Activated T-cell treated with anti-CD3 and anti-CD28 coated beads for 4 hours (primary cell): ENCODE results near the gene DCX.
"Not testable (repeated sequence)": the region's sequence is repeated elsewhere in the genome, so short reads cannot be mapped to it uniquely, and the experiment has no call there.

Source experiments
- DNase-seq: peaks from one replicate; pipeline ENCODE4 v3.0.0-alpha.2; 2020

The DCX gene

GRCh38 chrX:111365770-111366325, 46.1 kb downstream of the DCX start:
- DNase-seq: no peak

DNA sequence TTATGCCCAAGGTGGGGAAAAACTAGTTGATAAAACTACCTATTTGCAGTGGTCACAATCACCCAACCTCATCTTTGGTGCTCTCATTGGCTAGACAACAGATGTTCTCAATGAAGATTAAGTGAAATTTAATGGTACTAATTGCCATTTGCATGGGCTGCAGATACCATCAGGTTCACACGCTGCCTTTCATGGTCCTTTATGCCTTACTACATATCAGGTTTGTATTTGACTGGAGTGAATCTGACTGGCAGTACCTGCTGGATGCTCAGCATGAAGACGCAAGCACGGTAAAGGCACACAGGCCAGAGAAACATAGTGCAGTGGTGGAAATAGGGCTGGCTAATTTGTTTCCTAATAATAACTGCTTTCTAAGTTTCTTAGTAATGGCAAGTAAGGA, 48.3 kb downstream of the DCX start:
- no peak for DNase-seq

DNA sequence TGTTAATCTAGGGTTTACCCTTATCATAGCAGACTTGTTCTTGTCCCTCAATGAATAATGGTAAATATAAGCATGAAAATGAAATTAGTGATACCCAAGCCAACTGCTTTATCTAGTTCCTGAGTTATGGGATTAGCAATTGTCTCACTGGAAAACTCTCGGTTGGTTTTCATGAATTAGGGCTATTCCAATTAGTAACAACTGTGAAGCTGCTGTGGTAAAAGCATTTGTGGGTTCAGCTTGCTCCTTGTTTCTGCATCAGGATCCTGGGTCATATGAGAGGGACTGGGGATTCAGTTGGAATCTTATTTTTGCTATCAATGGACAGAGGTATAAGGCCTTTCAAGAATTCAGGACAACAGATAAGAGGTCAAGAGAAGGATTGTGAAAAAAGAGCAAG, 50.2 kb downstream of the DCX start:
- no peak for DNase-seq

- DNase-seq: no peak
Measured at GRCh38 chrX:111360839-111361238, 51.2 kb downstream of the DCX start.

DNA sequence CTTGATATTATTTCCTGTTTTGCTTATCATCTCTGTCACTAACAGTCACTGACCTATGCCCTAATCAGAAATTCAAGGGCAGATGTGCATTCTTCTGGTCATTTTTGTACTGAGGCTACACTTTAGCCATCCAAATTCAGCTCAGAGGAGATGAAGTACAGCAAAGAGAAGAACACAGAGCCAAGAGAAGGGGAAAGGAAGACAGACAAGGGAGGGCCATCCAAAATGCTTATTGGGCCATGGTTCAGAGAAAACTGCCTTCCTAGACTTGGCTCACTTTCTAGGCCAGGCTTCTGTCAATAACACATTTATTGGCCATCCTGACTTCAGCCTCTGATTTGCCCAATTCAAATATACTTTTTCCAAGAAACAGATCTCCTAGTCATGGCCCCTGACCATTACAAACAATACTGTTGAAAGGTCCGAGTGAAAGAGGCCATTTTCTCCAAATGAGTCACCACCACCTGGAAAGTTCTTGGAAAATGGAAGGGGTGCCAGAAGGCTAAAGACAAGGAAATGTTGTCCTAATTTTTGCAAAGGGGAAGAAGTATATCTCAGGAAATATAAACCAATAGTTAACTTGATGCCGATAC, 56.4 kb downstream of the DCX start:
- DNase-seq: no peak

DNA sequence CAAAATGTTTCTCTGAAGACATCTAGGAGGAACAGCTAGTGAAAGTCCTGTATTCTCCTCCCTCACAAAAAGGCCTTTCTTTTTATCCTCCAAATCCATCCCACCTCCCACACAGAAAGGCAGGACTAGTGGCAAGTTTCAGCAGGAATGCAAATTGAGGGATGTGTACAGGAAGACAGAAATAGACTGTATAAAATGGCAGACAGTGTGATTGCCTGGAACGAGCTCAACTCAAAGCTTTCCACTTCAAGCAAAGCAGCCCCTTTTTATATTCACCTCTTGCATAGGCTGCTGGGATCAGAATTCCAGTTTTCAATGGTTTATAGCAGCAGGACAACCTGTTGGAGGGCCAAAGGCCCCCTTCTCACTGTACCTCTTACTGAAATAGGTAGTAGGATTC, 57.5 kb downstream of the DCX start:
- DNase-seq: no peak

- DNase-seq: no peak
Measured at GRCh38 chrX:111353793-111354192, 58.2 kb downstream of the DCX start.

DNA sequence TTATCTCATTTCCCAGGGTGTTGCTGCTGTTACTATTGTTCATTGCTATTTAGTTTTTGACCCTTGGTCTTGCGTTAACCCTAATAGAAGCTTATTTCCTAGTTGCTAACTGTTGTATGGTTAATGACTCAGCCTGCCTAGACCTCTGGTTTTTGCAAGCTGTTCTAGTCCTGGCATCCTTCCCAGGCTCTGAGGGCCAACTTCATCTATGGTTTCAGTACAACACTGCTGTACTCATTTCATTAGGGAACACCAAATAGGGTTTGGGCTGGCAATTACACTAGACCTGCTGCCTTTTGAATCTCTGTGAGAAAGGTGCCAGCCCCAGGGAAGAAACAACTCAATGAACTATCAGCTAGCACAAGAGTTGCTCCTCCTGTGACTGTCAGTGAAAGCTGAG, 59.6 kb downstream of the DCX start:
- no peak for DNase-seq

- no peak for DNase-seq
Measured at GRCh38 chrX:111349934-111350333, 62.1 kb downstream of the DCX start.

DNA sequence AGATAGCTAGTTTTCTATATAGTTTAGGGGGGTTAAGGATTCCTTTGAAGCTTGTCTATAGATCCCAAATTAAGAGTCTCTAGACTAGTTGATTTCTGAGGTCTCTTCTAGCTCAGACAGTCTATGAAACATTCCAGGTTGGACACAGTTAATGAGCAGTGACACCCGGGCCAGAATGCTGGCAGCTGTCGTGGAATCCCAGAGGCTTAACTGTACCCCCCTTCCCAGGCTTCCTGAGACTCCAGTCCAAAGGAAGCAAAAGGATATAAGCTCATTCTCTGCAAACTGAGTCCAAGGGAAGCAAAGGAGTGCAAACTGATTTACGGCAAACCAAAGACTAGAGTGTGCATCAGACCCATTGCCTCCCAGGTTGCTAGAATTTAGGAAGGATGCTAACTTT, 62.9 kb downstream of the DCX start:
- no peak for DNase-seq

GRCh38 chrX:111348429-111348828, 63.6 kb downstream of the DCX start:
- DNase-seq: no peak

DNA sequence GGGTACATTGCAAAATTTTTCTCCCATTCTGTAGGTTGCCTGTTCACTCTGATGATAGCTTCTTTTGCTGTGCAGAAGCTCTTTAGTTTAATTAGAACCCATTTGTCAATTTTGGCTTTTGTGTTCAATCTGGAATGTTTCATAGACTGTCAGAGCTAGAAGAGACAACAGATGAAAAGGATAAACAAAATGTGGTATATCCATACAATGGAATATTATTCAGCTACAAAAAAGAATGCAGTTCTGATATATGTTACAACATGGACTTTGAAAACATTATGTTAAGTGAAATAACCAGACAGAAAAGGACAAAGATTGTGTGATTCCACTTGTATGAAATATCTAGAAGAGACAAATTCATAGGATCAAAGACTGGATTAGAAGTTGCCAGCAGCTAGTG, 65.8 kb downstream of the DCX start:
- DNase-seq: not testable (repeated sequence)

DNA sequence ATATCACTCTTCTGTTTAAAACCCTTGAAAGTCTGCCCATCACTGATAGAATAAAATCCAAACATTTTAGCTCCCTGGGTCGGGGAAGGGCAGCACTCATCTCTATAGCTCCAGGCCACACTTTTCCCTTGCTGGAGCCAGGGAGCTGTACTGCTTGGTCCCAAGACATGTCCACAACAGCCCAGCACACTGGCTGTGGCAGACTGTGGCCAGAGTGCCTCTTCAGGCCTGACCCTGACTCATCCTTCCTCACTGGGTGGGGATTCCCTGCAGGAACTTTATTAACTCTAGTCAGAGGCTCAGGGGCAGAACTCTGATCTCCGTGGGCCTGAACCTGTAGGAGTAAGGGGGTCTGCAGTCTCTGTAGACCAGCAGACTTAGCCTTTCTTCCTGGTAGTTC, 71.9 kb downstream of the DCX start:
- DNase-seq: no peak

GRCh38 chrX:111339212-111339611, 72.8 kb downstream of the DCX start:
- DNase-seq: no peak

GRCh38 chrX:111338095-111338698, 73.8 kb downstream of the DCX start:
- no peak for DNase-seq

GRCh38 chrX:111337067-111337637, 74.8 kb downstream of the DCX start:
- DNase-seq: no peak

GRCh38 chrX:111336141-111336540, 75.9 kb downstream of the DCX start:
- no peak for DNase-seq

DNA sequence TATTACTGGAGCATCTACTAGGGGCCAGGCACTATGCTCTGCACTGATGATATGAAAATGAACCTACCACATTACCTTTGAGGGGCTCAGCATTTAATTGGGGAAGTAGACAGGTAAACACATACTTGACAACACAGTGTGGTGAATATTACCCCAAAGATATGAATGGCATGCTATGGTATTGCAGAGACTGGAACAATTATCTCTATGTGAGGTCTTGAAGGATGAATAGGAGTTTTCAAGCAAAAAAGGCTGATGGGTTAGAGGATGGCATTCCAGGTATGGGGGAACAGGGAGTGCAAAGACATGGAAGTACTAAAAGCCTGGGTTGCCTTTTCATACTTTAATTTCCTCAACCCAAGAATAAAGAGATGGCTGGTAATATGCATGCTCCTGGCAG, 82.6 kb downstream of the DCX start:
- no peak for DNase-seq

- DNase-seq: no peak
Measured at GRCh38 chrX:111328858-111329257, 83.1 kb downstream of the DCX start.

DNA sequence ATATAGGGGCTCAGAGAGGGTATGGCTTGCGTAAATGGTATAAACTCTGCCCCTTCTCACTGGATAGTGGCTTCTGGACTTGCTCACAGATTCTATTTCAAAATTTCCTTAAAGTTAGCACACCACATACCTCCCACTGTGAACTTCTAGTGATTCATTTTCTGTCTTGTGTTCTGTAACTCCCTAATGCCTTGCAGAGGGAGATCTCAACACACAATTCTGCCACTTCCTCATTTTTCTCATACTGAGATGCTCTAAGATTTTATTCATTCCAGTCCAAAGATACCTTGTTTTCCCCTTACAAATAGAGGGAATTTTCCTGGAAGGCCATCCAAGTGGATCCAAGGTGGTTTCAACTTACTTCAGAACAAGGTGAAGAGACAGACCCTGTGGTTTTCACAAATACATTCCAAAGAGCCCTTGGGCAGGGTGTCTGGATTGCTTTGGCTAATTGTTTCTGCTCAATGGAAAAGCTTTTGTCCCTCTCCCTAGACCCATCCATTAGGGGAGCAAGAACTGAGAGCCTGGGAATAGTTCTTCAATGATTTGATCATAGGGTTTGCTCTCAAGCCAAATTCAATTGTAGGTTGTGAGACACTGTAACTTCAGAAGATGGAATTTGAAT, 89.6 kb downstream of the DCX start:
- DNase-seq: no peak

DNA sequence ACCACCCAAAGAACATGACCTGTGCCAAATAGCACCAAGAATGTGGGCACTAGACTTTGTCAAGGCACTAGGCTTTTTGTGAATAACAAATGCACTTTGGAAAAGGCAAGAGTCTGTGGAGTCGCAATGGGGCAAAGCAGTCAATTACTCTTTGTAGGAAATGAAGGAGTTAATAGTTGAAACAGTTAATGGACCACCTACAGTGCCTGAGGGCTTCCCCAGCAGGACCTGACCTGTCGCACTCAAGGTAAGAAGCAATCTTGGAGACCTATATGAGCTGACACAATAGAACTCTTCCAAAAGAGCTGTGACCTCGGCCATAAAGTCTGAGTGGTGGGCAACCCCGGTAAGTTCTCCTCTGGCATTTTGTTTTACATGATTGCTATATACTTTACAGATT, 92.5 kb downstream of the DCX start:
- no peak for DNase-seq

GRCh38 chrX:111318901-111319300, 93.1 kb downstream of the DCX start:
- DNase-seq: no peak

DNA sequence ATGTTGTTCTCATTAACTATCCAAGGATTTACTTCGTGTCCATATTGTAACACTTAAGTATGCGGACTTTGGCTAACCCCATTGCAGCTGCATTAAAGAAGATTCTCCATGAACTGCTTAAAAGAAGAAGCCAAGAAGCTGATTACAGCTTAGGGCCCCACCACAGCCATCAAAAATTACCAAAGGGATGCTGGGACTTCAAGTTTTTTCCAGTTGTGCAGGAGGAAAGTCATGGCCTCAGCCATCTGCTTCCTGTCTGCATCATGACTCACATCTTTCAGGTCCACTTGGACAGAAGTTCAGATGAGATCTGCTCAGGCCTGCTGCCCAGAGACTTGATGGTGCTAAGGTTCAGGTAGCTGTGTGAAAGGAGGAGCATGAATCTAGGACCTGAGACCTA, 102.9 kb downstream of the DCX start:
- DNase-seq: no peak

- DNase-seq: no peak
Measured at GRCh38 chrX:111308039-111308438, 104.0 kb downstream of the DCX start.
